ENCODE data around the gene SLC66A3.

SLC66A3 gene

DNA sequence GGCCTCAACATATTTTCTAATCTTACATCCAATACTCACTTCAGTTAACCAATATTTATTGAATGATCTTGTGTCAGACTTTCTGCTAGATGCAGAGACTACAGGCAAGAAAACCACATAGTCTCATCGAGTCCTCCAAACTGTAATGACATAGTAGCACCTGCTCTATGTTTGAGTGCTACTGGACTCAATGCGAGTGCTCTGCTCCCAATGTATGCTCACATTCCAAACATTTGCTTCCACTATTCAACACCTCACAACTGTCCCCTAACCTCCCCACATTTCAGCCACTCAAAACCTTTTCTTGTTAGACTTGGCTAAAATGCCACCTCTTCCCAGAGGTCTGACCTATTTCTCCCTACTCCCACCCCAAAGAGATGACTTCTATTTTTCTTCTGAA is 65.2 kb downstream of the SLC66A3 start:
- DNase-seq, result no peak

DNA sequence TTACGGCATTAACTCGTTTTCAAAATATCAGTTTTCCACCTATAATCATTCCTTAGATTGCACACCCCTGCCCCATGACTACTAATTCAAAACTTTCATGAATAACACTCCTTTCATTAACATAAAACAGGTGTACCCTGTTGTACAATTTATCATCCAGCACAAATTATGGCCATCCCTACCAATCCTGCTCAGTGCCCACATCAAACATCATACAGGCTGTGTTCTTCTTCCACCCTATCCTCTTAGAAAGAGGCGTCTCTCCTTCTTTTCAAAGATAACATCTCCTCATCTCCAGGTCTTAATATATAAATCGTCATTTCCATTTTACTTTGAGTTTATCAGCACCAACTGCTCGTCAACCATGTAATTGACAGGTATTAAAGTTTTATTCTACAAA is 67.6 kb downstream of the SLC66A3 start:
- DNase-seq, result no peak

DNA sequence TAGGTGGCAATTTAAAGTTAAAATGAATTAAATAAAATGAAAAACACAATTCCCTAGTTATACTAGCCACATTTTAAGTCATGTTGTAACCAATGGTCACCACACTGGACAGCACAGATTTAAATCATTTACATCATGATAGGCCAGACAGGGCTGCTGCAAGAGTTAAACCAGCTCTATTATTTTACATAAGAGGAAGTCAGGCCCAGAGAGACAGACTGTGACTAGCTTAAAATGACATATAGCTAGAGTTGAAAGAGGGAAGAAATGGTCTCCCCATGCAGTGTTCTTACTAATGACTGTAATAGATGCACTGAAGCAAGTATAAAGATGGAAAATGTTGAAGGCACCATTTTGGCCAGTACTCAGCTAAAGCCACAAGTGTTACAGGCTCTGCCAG is 69.6 kb downstream of the SLC66A3 start:
- no peak for DNase-seq

DNA sequence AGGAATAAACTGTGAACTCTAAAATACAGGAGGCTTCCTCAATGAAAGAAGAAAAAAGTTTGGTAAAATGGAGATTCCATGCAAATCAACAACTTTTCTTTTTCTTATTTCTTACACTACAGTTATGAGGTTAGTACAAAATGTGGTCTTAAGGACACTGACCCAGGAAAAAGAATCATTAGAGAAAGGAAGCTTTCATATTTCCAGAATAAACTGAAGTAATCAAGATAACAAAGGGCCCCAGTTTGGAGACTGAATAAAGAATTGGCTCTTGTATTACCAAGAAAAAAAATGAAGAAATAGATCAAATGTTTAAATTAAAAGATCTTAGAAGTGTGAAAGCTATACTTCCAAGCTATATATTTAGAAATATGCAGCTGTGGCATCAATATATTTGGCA is 72.3 kb downstream of the SLC66A3 start:
- DNase-seq, result no peak
